Measurements from ENCODE around the gene PIGW. TPM values are rescaled to one million over a fixed set of nuclear protein-coding genes. Genes with fewer than 3 reads are reported as not detected.

The PIGW gene
- total and polyA plus RNA-seq, 9 of the 15 experiments (the other 6 are each of a cell fraction or from before 2014, with no cell fraction given) = 9.5 to 33.9 (median 21.2) TPM

- TF ChIP-seq ZBTB2 (IDR thresholded peaks at IDR 0.05) = peak; percentile 85
- peak; percentile 36 for TF ChIP-seq MAFK (IDR thresholded peaks at IDR 0.05; ENCODE audit: low read length)
- TF ChIP-seq MNT (conservative IDR thresholded peaks at IDR 0.05) = peak; percentile 83 to 94
- TF ChIP-seq, protein P1, sequence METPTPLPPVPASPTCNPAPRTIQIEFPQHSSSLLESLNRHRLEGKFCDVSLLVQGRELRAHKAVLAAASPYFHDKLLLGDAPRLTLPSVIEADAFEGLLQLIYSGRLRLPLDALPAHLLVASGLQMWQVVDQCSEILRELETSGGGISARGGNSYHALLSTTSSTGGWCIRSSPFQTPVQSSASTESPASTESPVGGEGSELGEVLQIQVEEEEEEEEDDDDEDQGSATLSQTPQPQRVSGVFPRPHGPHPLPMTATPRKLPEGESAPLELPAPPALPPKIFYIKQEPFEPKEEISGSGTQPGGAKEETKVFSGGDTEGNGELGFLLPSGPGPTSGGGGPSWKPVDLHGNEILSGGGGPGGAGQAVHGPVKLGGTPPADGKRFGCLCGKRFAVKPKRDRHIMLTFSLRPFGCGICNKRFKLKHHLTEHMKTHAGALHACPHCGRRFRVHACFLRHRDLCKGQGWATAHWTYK (CRISPR knock-in tag; IDR thresholded peaks at IDR 0.05) = no peak
- TF ChIP-seq L3MBTL2 (IDR thresholded peaks at IDR 0.05) = peak; percentile 96
- TF ChIP-seq PHF8 (IDR thresholded peaks at IDR 0.05; ENCODE audit: borderline replicate concordance, low read length) = peak; percentile 74; the same call in 1 of the 2 replicates
- TF ChIP-seq, protein P2, sequence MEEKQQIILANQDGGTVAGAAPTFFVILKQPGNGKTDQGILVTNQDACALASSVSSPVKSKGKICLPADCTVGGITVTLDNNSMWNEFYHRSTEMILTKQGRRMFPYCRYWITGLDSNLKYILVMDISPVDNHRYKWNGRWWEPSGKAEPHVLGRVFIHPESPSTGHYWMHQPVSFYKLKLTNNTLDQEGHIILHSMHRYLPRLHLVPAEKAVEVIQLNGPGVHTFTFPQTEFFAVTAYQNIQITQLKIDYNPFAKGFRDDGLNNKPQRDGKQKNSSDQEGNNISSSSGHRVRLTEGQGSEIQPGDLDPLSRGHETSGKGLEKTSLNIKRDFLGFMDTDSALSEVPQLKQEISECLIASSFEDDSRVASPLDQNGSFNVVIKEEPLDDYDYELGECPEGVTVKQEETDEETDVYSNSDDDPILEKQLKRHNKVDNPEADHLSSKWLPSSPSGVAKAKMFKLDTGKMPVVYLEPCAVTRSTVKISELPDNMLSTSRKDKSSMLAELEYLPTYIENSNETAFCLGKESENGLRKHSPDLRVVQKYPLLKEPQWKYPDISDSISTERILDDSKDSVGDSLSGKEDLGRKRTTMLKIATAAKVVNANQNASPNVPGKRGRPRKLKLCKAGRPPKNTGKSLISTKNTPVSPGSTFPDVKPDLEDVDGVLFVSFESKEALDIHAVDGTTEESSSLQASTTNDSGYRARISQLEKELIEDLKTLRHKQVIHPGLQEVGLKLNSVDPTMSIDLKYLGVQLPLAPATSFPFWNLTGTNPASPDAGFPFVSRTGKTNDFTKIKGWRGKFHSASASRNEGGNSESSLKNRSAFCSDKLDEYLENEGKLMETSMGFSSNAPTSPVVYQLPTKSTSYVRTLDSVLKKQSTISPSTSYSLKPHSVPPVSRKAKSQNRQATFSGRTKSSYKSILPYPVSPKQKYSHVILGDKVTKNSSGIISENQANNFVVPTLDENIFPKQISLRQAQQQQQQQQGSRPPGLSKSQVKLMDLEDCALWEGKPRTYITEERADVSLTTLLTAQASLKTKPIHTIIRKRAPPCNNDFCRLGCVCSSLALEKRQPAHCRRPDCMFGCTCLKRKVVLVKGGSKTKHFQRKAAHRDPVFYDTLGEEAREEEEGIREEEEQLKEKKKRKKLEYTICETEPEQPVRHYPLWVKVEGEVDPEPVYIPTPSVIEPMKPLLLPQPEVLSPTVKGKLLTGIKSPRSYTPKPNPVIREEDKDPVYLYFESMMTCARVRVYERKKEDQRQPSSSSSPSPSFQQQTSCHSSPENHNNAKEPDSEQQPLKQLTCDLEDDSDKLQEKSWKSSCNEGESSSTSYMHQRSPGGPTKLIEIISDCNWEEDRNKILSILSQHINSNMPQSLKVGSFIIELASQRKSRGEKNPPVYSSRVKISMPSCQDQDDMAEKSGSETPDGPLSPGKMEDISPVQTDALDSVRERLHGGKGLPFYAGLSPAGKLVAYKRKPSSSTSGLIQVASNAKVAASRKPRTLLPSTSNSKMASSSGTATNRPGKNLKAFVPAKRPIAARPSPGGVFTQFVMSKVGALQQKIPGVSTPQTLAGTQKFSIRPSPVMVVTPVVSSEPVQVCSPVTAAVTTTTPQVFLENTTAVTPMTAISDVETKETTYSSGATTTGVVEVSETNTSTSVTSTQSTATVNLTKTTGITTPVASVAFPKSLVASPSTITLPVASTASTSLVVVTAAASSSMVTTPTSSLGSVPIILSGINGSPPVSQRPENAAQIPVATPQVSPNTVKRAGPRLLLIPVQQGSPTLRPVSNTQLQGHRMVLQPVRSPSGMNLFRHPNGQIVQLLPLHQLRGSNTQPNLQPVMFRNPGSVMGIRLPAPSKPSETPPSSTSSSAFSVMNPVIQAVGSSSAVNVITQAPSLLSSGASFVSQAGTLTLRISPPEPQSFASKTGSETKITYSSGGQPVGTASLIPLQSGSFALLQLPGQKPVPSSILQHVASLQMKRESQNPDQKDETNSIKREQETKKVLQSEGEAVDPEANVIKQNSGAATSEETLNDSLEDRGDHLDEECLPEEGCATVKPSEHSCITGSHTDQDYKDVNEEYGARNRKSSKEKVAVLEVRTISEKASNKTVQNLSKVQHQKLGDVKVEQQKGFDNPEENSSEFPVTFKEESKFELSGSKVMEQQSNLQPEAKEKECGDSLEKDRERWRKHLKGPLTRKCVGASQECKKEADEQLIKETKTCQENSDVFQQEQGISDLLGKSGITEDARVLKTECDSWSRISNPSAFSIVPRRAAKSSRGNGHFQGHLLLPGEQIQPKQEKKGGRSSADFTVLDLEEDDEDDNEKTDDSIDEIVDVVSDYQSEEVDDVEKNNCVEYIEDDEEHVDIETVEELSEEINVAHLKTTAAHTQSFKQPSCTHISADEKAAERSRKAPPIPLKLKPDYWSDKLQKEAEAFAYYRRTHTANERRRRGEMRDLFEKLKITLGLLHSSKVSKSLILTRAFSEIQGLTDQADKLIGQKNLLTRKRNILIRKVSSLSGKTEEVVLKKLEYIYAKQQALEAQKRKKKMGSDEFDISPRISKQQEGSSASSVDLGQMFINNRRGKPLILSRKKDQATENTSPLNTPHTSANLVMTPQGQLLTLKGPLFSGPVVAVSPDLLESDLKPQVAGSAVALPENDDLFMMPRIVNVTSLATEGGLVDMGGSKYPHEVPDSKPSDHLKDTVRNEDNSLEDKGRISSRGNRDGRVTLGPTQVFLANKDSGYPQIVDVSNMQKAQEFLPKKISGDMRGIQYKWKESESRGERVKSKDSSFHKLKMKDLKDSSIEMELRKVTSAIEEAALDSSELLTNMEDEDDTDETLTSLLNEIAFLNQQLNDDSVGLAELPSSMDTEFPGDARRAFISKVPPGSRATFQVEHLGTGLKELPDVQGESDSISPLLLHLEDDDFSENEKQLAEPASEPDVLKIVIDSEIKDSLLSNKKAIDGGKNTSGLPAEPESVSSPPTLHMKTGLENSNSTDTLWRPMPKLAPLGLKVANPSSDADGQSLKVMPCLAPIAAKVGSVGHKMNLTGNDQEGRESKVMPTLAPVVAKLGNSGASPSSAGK (IDR thresholded peaks at IDR 0.05) = peak; percentile 61
- peak; percentile 53 for TF ChIP-seq NFYB (IDR thresholded peaks at IDR 0.05; ENCODE audit: extremely low read depth, insufficient read length)
- TF ChIP-seq ZNF133 (CRISPR knock-in tag; IDR thresholded peaks at IDR 0.05) = no peak
- no peak for TF ChIP-seq PHB2 (IDR thresholded peaks at IDR 0.05; ENCODE audit: low read depth)
Observed at GRCh38 chr17:36486204-36487194, 48.3 kb upstream of the PIGW start, which contains the start of gene ZNHIT3 (continued).
